Activated CD8-positive, alpha-beta memory T cell treated with anti-CD3 and anti-CD28 coated beads for 1 hour (primary cell): ENCODE measurements around the gene PNPLA3.
"Not testable (repeated sequence)": the region's sequence is repeated elsewhere in the genome, so short reads cannot be mapped to it uniquely, and the experiment has no call there.

Experiments used
- DNase-seq, 2 donors: peaks; one replicate each; pipeline ENCODE4 v3.0.0-alpha.2; 2020; ENCODE audit warnings: low read depth in 1 of 2; ENCODE audit errors: extremely low read depth in 1 of 2

PNPLA3 gene

DNA sequence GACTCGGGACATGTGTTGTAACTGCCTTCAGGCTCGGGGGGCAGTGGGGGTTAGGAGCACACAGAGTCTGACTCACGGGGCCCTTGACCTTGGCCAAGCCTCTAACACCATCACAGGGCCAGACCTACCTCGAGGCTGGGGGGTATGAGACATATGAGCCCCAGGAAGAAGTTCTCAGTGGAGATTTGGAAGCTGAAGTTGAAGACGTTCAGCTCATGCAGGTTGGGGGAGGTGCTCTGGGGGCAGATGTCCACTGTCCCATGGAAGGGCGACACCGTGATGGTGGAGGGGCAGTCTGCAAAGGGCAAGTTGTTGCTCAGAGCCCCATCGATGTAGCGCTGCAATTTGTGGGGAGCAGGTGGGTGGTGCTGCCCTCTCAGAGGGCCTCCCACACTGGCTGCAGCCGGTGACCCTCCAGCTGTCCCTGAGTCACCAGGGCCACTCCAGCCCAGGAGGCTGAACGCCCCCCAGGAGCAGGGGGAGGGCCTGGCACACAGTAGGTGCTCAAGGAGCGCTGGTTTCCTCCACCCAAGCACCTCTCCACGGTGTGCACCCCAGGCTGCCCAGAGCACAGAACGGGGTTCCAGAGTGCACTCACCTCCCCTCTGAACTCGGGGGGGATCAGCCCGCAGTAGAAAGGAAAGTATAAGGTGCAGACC is 34.3 kb upstream of the PNPLA3 start:
- no peak for DNase-seq

DNA sequence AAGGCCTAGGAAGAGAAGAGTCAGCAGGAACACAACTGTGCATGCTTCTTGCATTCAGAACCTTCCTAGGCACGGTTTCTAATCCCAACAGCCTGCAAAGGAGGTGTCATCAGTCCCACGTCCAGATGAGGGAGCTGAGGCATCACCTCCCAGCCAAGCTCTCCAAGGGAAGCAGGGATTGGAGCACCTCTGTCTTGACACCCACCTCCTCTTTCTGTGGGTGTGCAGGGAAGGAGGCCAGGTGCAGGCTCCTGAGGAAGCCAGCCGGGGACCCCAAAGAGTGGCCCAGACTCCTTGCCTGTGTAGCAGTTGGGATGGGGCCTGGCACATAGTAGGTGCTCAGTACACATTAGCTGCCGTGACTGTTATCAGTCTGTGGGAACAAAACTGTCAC is 33.7 kb upstream of the PNPLA3 start:
- DNase-seq = no peak

DNA sequence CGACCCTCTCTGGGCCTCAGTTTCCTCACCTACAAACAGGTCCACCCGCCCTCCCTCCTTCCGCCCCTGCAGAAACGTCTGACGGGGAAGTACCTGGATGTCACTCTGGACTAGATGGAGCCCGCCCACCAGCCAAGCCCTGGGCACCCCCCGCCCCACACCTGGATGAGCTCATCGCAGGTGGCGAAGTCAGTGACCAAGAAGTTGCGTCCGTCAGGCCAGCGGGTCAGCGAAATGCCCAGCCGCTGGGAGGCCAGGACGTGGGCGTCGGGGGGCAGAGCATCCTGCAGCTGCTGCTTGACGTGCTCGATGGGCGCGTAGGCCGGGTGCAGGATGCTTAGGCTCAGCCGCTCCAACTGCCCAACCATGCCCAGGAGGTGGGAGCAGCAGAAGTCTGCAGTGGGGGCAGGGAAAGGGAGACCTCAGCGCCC is 32.7 kb upstream of the PNPLA3 start:
- no peak for DNase-seq

DNA sequence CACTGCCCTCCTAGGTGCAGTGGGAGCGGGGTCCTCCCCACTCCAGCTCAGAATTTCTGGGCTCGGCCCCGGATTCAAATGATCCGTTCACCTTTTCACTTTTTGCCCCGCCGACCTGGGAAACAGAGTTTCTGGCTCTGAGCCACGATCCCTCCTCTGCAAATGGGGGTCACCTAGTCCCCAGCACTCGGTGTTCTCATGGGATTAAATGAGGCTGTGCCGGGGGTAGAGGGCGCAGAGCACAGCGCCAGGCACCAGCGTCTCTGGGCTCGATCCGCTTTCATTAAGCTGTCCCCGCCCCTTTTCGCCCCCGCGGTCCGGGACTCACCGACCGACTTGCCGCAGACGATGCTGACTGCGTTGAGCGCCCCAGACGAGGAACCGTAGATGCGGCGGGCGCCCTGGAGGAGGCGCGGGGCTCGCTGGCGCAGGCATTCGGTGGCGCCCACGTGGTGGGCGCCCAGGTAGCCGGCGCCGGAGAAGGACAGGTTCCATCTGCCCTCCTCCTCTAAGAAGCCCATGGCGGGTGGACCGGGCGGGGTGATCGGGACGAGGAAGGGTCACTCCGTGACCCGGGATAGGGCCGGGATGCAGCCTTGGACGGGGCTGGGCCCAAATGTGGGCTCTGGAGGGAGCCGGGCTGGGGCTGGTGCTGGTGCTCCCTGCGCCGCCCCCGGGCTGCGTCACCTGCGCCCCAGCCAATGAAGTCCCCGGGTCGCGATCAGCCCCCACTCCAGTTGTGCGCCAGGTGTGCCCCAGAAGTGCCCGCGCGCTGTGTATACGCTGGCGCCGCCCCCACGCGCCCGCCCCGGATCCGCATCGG is 32.0 kb upstream of the PNPLA3 start, which contains the start of gene PNPLA5:
Gene PNPLA5, minus strand, starts transcription at position 654 of the 823 bp plus-strand sequence. Its CDS starts 133 bp downstream, at position 521.
- no peak for DNase-seq

DNA sequence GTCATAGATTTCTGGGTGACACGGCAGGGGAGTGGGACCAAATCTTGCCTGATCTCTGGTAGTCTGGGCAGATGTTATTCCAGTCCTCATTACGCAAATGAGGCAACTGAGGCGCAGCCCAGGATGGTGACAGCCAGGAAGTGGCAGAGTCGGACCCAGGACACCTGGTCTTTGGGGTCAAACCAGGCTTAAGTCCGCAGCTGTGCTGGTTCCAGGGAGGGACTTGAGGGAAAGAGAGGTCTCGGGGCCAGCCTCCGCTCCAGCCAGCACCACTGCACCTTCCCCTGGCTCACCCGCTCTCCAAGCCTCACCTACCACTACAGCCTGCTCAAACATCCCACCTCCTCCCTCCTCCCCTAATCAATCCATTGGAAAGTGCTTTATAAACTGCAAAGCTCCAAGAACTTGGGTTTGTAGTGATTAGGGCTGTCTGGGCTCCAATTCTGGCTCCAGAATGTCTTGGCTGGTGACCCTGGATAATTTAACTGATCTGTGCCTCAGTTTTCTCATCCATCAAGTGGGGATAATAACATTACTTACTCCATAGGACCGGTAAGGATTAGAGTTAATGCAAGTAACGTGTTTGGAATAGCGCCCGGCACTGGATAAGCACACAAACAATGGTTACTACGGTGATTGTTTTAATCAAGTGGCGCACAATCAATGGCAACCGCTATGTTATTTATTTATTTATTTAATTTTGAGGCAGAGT is 31.3 kb upstream of the PNPLA3 start:
- no peak for DNase-seq

DNA sequence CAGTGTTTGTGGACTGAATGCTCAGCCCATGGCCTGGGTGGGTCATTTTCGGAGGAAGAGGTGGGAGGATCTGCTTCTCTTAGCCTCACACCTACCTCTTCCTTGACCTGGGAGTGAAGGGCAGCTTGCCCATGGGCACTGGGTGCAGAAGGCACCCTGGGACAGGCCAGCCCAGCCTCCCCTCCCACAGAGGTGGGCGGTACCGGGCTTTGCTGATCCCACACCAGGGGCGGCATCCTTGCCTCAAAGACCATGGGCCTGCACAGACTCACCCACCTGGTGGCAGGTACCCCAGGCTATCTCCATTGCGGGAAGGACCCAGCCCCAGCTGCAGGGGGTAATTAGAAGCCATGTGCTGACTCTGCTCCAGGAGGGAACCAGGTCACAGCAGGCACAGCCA is 30.3 kb upstream of the PNPLA3 start:
- DNase-seq = no peak

GRCh38 chr22:43894122-43894521 is 29.5 kb upstream of the PNPLA3 start:
- no peak for DNase-seq

GRCh38 chr22:43895986-43896645 is 27.5 kb upstream of the PNPLA3 start:
- no peak for DNase-seq

- no peak for DNase-seq
These were observed 25.8 kb upstream of the PNPLA3 start for GRCh38 chr22:43897751-43898261.

- no peak for DNase-seq
These were observed 23.4 kb upstream of the PNPLA3 start for GRCh38 chr22:43900206-43900605.

DNA sequence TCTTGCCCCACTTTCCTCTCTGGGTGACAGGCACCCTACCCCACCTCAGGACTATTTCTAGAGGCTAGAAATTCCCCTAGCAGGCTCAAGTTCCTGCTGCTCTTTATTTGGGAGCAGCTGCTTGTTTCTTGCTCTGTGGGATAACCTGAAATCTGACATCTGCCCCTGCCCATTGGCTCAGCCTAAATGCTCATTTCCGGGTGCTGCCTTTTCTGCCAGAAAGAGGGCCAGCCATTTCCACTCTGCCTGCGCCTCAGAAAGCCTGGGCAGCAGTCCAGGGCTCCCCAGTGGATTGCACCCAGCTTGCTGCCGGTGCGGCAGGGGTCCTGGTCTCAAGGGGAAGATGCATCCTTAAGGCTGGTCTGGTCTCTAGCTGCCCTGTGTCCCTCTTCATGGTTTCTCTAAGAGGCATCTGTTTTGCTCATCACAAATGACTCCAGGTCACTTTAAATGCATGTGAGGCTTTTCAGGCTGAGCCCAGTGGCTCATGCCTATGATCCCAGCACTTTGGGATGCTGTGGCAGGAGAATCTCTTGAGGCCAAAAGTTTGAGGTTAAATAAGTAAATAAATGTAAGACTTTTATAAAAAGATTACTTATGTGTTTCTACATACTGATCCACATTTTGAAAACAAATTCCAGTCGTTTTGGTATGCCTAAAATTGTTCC is 21.5 kb upstream of the PNPLA3 start:
- no peak for DNase-seq

DNA sequence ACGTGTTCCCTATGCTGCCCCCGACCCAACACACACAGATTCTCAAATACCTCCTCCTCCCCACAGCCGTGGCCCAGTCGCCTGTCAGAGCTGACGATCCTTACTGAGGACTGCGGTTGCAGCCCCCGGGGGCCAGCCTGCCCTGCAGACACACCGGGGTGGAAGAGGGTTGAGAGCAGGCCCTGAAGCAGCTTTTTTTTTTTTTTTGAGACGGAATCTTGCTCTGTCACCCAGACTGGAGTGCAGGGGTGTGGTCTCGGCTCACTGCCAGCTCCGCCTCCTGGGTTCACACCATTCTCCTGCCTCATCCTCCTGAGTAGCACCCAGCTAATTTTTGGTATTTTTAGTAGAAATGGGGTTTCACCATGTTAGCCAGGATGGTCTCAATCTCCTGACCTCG is 20.6 kb upstream of the PNPLA3 start:
- not testable (repeated sequence) for DNase-seq

- not testable (repeated sequence) for DNase-seq
These were observed 19.2 kb upstream of the PNPLA3 start for GRCh38 chr22:43904412-43904811.

- no peak for DNase-seq
These were observed 17.9 kb upstream of the PNPLA3 start for GRCh38 chr22:43905681-43906080.

- no peak for DNase-seq
These were observed 13.9 kb upstream of the PNPLA3 start for GRCh38 chr22:43909708-43910107.

- DNase-seq = no peak
These were observed 13.4 kb upstream of the PNPLA3 start for GRCh38 chr22:43910178-43910695.

- no peak for DNase-seq
These were observed 12.3 kb upstream of the PNPLA3 start for GRCh38 chr22:43911351-43911750.

DNA sequence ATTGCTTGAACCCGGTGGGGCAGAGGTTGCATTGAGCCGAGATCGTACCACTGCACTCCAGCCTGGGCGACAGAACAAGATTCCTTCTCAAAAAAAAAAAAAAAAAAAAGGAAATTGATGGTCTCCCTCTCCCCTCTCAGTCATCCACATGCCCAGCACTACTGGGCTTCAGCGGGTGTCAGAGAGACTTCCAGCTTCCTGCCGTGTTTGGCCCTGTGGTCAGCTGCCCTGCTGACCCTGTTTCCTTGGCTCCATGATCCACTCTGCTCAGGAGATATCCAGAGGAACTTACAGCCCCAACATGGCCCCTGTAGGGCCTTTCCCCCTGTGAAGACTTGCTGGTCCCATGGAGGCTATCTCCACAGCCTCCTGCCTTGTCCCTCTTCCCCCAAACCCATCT is 6.1 kb upstream of the PNPLA3 start:
- no peak for DNase-seq

DNA sequence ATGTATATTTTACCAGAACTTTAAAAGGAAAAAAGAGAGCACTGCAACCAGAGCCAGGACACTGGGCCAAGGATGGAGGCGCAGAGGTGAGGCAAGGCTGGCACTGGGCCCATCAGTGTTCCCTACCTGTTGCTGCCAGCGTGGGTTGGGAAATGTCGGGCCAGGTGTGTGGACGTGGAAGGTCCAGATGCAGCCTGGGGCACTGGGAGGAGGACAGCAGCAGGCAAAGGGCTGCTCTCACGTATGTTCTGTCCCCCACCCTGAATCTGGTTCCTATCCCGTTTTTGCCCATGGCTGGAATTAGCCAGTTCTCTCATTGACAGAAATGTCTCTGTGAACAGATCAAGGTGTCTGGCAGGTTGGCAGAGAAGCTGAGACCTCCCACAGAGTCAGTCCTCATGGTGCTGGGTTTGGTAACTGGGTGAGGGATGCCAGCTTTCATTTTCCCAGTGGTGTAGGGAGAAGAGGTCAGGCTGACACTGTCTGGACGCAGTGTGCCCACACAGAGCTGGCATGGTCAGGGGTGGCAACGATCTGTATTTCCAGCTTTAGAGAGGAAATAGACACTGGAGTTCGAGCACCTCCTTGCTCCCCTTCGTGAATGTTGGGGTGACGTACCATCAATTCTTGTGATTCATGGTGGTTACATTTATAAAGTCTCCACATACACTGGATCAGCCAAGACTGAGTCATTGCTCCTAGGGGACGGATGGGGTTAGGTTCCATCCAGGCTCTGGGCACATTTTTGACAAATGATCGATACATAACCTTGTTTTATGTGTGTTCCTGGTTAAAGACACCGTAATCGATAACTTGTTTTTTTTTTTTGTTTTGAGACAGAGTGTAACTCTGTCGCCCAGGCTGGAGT is 4.3 kb upstream of the PNPLA3 start:
- DNase-seq = no peak
